UCSD-AML1 (cell line): Measurements from ENCODE around the gene PKHD1.

Experiments
- DNase-seq: peaks from one replicate; lab custom pipeline; 2025; ENCODE audit not compliant: unreplicated experiment; lab: John Stamatoyannopoulos, UW

Gene PKHD1

GRCh38 chr6:51813904-51814303, 273.5 kb downstream of the PKHD1 start:
- no peak for DNase-seq

GRCh38 chr6:51812231-51812630, 275.2 kb downstream of the PKHD1 start:
- no peak for DNase-seq

GRCh38 chr6:51805517-51805916, 281.9 kb downstream of the PKHD1 start:
- DNase-seq = no peak

GRCh38 chr6:51800603-51801002, 286.8 kb downstream of the PKHD1 start:
- no peak for DNase-seq

GRCh38 chr6:51793393-51793792, 294.0 kb downstream of the PKHD1 start:
- no peak for DNase-seq

GRCh38 chr6:51792273-51793030, 295.0 kb downstream of the PKHD1 start:
- DNase-seq = no peak

- DNase-seq = no peak
Measured at GRCh38 chr6:51790946-51791345, 296.5 kb downstream of the PKHD1 start.

- no peak for DNase-seq
Measured at GRCh38 chr6:51788121-51788520, 299.3 kb downstream of the PKHD1 start.

GRCh38 chr6:51778666-51779065, 308.7 kb downstream of the PKHD1 start:
- no peak for DNase-seq

- no peak for DNase-seq
Measured at GRCh38 chr6:51777618-51778017, 309.8 kb downstream of the PKHD1 start.

GRCh38 chr6:51775942-51776860, 311.2 kb downstream of the PKHD1 start:
- DNase-seq = no peak

GRCh38 chr6:51768087-51768486, 319.3 kb downstream of the PKHD1 start:
- DNase-seq = no peak

GRCh38 chr6:51765230-51765629, 322.2 kb downstream of the PKHD1 start:
- no peak for DNase-seq

- peak; percentile 16 for DNase-seq
Measured at GRCh38 chr6:51753635-51754034, 333.8 kb downstream of the PKHD1 start.

GRCh38 chr6:51743999-51744398, 343.4 kb downstream of the PKHD1 start:
- no peak for DNase-seq

GRCh38 chr6:51740658-51741057, 346.8 kb downstream of the PKHD1 start:
- DNase-seq = no peak

- no peak for DNase-seq
Measured at GRCh38 chr6:51738614-51739013, 348.8 kb downstream of the PKHD1 start.

GRCh38 chr6:51737580-51738360, 349.6 kb downstream of the PKHD1 start:
- DNase-seq = no peak

GRCh38 chr6:51725155-51725554, 362.3 kb downstream of the PKHD1 start:
- DNase-seq = no peak

GRCh38 chr6:51720327-51720726, 367.1 kb downstream of the PKHD1 start:
- no peak for DNase-seq

GRCh38 chr6:51719297-51719696, 368.1 kb downstream of the PKHD1 start:
- DNase-seq = no peak
